A549 (cell line): ENCODE results near the gene ATP11A.

Experiments used
- CHD2 ChIP-seq: fragments of 150-350 bp; IDR thresholded peaks from 2 replicates; pipeline ENCODE4 v1.6.1; 2014; ENCODE audit warnings: low read length; ENCODE audit not compliant: partially characterized antibody
- EP300 ChIP-seq, 2 experiments: fragments of >200 bp; sonication (Bioruptor Twin); formaldehyde crosslinking; IDR thresholded peaks; 2 replicates in 1 of 2; 3 replicates in 1 of 2; pipeline ENCODE4 v1.6.1; 2016 to 2017
- NPAS2 ChIP-seq: fragments of 250-450 bp; sonication (Bioruptor Pico); IDR thresholded peaks from 2 replicates; pipeline ENCODE4 v1.8.0; 2022; ENCODE audit warnings: mild to moderate bottlenecking, moderate library complexity, borderline replicate concordance
- POLR2A ChIP-seq: IDR thresholded peaks from 2 replicates; pipeline ENCODE4 v1.6.1; 2012; ENCODE audit warnings: mild to moderate bottlenecking, low read length
- RFX5 ChIP-seq: fragments of 450-650 bp; IDR thresholded peaks from 2 replicates; pipeline ENCODE4 v1.7.1; 2014; ENCODE audit warnings: antibody characterized with exemption, mild to moderate bottlenecking, moderate library complexity
- TF ChIP-seq, protein P1 (sequence below): fragments of >200 bp; sonication (Bioruptor Twin); formaldehyde crosslinking; IDR thresholded peaks from 3 replicates; pipeline ENCODE4 v1.5.1; 2016
- TF ChIP-seq, protein P2 (sequence below): IDR thresholded peaks from 2 replicates; pipeline ENCODE4 v1.6.1; 2012
- TF ChIP-seq, protein P3 (sequence below): fragments of 450-650 bp; IDR thresholded peaks from 2 replicates; pipeline ENCODE4 v1.6.1; 2014; ENCODE audit warnings: antibody characterized with exemption
- TF ChIP-seq, protein P4 (sequence below): fragments of 200-600 bp; sonication (generic); IDR thresholded peaks from 2 replicates; pipeline ENCODE4 v1.6.1; 2016; ENCODE audit warnings: antibody characterized with exemption, mild to moderate bottlenecking, moderate library complexity

DNA sequence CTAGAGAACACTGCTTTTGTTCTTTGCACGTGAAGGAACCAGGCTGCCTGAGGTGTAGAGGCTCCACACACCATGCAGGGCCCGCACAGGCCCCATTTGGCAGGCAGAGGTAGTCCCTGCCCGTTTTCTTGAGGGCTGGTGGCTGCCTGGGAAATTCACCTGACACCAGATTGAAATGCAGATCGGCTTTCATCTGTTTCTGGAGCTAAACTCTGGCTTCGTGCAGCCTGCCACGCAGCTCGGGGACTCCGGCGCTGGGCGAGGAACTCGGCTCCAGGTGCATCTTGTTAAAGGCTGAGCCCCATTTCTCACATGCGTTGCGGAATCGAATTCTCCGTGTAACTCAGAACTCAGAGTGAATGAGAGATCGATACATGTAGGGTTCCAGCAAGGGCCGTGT lies 37.7 kb downstream of the ATP11A start:
- TF ChIP-seq RFX5 (no peak), NPAS2 (CRISPR knock-in tag) (no peak), POLR2A (no peak), EP300 (IDR thresholded peaks at IDR 0.05) (no peak), CHD2 (no peak)
- TF ChIP-seq, protein P1, sequence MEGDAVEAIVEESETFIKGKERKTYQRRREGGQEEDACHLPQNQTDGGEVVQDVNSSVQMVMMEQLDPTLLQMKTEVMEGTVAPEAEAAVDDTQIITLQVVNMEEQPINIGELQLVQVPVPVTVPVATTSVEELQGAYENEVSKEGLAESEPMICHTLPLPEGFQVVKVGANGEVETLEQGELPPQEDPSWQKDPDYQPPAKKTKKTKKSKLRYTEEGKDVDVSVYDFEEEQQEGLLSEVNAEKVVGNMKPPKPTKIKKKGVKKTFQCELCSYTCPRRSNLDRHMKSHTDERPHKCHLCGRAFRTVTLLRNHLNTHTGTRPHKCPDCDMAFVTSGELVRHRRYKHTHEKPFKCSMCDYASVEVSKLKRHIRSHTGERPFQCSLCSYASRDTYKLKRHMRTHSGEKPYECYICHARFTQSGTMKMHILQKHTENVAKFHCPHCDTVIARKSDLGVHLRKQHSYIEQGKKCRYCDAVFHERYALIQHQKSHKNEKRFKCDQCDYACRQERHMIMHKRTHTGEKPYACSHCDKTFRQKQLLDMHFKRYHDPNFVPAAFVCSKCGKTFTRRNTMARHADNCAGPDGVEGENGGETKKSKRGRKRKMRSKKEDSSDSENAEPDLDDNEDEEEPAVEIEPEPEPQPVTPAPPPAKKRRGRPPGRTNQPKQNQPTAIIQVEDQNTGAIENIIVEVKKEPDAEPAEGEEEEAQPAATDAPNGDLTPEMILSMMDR = no peak
- TF ChIP-seq, protein P2, sequence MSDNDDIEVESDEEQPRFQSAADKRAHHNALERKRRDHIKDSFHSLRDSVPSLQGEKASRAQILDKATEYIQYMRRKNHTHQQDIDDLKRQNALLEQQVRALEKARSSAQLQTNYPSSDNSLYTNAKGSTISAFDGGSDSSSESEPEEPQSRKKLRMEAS = no peak
- TF ChIP-seq, protein P3, sequence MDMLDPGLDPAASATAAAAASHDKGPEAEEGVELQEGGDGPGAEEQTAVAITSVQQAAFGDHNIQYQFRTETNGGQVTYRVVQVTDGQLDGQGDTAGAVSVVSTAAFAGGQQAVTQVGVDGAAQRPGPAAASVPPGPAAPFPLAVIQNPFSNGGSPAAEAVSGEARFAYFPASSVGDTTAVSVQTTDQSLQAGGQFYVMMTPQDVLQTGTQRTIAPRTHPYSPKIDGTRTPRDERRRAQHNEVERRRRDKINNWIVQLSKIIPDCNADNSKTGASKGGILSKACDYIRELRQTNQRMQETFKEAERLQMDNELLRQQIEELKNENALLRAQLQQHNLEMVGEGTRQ = no peak
- TF ChIP-seq, protein P4, sequence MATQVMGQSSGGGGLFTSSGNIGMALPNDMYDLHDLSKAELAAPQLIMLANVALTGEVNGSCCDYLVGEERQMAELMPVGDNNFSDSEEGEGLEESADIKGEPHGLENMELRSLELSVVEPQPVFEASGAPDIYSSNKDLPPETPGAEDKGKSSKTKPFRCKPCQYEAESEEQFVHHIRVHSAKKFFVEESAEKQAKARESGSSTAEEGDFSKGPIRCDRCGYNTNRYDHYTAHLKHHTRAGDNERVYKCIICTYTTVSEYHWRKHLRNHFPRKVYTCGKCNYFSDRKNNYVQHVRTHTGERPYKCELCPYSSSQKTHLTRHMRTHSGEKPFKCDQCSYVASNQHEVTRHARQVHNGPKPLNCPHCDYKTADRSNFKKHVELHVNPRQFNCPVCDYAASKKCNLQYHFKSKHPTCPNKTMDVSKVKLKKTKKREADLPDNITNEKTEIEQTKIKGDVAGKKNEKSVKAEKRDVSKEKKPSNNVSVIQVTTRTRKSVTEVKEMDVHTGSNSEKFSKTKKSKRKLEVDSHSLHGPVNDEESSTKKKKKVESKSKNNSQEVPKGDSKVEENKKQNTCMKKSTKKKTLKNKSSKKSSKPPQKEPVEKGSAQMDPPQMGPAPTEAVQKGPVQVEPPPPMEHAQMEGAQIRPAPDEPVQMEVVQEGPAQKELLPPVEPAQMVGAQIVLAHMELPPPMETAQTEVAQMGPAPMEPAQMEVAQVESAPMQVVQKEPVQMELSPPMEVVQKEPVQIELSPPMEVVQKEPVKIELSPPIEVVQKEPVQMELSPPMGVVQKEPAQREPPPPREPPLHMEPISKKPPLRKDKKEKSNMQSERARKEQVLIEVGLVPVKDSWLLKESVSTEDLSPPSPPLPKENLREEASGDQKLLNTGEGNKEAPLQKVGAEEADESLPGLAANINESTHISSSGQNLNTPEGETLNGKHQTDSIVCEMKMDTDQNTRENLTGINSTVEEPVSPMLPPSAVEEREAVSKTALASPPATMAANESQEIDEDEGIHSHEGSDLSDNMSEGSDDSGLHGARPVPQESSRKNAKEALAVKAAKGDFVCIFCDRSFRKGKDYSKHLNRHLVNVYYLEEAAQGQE = no peak
